A549 (cell line): ENCODE data around the gene SP2.
A peak's percentile ranks its signal among the peaks of the same experiment; 100 is the strongest.

Experiments
- EP300 ChIP-seq, 2 experiments: fragments of >200 bp; sonication (Bioruptor Twin); formaldehyde crosslinking; IDR thresholded peaks; 2 replicates in 1 of 2; 3 replicates in 1 of 2; pipeline ENCODE4 v1.6.1; 2016 to 2017
- NFE2L2 ChIP-seq: fragments of 150-350 bp; conservative IDR thresholded peaks from 2 replicates; pipeline ENCODE4 v1.6.1; 2014; ENCODE audit warnings: low read length
- NPAS2 ChIP-seq: fragments of 250-450 bp; sonication (Bioruptor Pico); IDR thresholded peaks from 2 replicates; pipeline ENCODE4 v1.8.0; 2022; ENCODE audit warnings: mild to moderate bottlenecking, moderate library complexity, borderline replicate concordance
- POLR2A ChIP-seq: IDR thresholded peaks from 2 replicates; pipeline ENCODE4 v1.6.1; 2012; ENCODE audit warnings: mild to moderate bottlenecking, low read length
- RFX5 ChIP-seq: fragments of 450-650 bp; IDR thresholded peaks from 2 replicates; pipeline ENCODE4 v1.7.1; 2014; ENCODE audit warnings: antibody characterized with exemption, mild to moderate bottlenecking, moderate library complexity
- TF ChIP-seq, protein P1 (sequence below): fragments of 250-450 bp; sonication (Bioruptor Pico); IDR thresholded peaks from 2 replicates; pipeline ENCODE4 v1.5.0; 2021; ENCODE audit warnings: mild to moderate bottlenecking, moderate library complexity, borderline replicate concordance
- TF ChIP-seq, protein P2 (sequence below): fragments of >200 bp; sonication (Bioruptor Twin); formaldehyde crosslinking; IDR thresholded peaks from 3 replicates; pipeline ENCODE4 v1.5.1; 2016
- TF ChIP-seq, protein P3 (sequence below): fragments of 150-350 bp; IDR thresholded peaks from 2 replicates; pipeline ENCODE4 v1.6.1; 2014; ENCODE audit warnings: low read depth, mild to moderate bottlenecking, low read length
- TF ChIP-seq, protein P4 (sequence below): IDR thresholded peaks from 2 replicates; pipeline ENCODE4 v1.6.1; 2012
- TF ChIP-seq, protein P5 (sequence below): fragments of 200-600 bp; sonication (generic); IDR thresholded peaks from 2 replicates; pipeline ENCODE4 v1.6.1; 2016; ENCODE audit warnings: antibody characterized with exemption, mild to moderate bottlenecking, moderate library complexity

DNA sequence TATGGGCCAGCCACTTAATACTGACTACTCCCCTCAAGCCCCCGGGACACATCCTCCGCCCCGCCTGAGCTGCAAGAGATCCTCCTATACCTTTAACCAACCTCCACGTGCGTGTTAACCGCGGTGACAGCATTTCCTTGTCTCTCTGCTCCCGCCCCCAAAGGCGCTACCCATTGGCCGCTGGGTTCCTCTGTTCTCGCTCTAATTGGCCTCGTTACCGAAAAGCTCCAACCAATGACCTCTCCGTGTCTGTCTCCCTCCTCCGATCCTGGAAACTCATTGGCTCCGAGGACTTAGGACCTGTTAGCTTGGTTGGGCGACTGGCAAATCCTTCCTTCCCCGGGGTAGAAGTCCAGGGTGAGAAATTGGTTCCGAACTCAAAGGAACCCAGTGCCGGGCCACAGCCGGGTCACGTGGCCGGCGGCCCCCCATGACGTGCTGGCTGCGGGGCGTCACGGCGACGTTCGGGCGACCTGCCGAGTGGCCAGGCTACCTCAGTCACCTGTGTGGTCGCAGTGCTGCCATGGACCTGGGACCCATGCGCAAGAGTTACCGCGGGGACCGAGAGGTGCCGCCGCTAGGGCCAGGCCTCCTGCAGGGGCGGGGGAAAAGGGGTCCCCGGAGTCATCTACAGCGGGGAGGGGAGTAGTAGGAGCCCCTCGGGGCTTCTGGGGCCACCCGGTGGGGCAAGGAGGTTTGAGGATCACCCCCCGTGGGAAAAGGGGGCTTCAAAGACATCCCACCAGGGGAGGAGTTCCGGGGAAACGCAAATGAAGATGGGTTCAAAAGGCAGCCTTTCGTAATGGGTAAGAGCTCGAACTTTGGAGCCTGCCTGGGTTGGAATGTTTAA is 45.4 kb downstream of the SP2 start, which contains the start of gene PNPO:
- TF ChIP-seq POLR2A (peak; percentile 82), EP300 (IDR thresholded peaks at IDR 0.05) (no peak), NPAS2 (CRISPR knock-in tag) (no peak; the same call in 1 of the 2 replicates), NFE2L2 (no peak), RFX5 (peak; percentile 71)
- TF ChIP-seq, protein P1, sequence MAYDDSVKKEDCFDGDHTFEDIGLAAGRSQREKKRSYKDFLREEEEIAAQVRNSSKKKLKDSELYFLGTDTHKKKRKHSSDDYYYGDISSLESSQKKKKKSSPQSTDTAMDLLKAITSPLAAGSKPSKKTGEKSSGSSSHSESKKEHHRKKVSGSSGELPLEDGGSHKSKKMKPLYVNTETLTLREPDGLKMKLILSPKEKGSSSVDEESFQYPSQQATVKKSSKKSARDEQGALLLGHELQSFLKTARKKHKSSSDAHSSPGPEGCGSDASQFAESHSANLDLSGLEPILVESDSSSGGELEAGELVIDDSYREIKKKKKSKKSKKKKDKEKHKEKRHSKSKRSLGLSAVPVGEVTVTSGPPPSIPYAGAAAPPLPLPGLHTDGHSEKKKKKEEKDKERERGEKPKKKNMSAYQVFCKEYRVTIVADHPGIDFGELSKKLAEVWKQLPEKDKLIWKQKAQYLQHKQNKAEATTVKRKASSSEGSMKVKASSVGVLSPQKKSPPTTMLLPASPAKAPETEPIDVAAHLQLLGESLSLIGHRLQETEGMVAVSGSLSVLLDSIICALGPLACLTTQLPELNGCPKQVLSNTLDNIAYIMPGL = no peak
- TF ChIP-seq, protein P2, sequence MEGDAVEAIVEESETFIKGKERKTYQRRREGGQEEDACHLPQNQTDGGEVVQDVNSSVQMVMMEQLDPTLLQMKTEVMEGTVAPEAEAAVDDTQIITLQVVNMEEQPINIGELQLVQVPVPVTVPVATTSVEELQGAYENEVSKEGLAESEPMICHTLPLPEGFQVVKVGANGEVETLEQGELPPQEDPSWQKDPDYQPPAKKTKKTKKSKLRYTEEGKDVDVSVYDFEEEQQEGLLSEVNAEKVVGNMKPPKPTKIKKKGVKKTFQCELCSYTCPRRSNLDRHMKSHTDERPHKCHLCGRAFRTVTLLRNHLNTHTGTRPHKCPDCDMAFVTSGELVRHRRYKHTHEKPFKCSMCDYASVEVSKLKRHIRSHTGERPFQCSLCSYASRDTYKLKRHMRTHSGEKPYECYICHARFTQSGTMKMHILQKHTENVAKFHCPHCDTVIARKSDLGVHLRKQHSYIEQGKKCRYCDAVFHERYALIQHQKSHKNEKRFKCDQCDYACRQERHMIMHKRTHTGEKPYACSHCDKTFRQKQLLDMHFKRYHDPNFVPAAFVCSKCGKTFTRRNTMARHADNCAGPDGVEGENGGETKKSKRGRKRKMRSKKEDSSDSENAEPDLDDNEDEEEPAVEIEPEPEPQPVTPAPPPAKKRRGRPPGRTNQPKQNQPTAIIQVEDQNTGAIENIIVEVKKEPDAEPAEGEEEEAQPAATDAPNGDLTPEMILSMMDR = no peak
- TF ChIP-seq, protein P3, sequence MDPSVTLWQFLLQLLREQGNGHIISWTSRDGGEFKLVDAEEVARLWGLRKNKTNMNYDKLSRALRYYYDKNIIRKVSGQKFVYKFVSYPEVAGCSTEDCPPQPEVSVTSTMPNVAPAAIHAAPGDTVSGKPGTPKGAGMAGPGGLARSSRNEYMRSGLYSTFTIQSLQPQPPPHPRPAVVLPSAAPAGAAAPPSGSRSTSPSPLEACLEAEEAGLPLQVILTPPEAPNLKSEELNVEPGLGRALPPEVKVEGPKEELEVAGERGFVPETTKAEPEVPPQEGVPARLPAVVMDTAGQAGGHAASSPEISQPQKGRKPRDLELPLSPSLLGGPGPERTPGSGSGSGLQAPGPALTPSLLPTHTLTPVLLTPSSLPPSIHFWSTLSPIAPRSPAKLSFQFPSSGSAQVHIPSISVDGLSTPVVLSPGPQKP = no peak
- TF ChIP-seq, protein P4, sequence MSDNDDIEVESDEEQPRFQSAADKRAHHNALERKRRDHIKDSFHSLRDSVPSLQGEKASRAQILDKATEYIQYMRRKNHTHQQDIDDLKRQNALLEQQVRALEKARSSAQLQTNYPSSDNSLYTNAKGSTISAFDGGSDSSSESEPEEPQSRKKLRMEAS = peak; percentile 100
- TF ChIP-seq, protein P5, sequence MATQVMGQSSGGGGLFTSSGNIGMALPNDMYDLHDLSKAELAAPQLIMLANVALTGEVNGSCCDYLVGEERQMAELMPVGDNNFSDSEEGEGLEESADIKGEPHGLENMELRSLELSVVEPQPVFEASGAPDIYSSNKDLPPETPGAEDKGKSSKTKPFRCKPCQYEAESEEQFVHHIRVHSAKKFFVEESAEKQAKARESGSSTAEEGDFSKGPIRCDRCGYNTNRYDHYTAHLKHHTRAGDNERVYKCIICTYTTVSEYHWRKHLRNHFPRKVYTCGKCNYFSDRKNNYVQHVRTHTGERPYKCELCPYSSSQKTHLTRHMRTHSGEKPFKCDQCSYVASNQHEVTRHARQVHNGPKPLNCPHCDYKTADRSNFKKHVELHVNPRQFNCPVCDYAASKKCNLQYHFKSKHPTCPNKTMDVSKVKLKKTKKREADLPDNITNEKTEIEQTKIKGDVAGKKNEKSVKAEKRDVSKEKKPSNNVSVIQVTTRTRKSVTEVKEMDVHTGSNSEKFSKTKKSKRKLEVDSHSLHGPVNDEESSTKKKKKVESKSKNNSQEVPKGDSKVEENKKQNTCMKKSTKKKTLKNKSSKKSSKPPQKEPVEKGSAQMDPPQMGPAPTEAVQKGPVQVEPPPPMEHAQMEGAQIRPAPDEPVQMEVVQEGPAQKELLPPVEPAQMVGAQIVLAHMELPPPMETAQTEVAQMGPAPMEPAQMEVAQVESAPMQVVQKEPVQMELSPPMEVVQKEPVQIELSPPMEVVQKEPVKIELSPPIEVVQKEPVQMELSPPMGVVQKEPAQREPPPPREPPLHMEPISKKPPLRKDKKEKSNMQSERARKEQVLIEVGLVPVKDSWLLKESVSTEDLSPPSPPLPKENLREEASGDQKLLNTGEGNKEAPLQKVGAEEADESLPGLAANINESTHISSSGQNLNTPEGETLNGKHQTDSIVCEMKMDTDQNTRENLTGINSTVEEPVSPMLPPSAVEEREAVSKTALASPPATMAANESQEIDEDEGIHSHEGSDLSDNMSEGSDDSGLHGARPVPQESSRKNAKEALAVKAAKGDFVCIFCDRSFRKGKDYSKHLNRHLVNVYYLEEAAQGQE = no peak
